KG1 (cell line): Measurements from ENCODE around the gene MYOF.
"Not testable (repeated sequence)": the region's sequence is repeated elsewhere in the genome, so short reads cannot be mapped to it uniquely, and the experiment has no call there.

Source experiments
- DNase-seq: peaks from one replicate; lab custom pipeline; 2025; lab: John Stamatoyannopoulos, UW

MYOF gene

DNA sequence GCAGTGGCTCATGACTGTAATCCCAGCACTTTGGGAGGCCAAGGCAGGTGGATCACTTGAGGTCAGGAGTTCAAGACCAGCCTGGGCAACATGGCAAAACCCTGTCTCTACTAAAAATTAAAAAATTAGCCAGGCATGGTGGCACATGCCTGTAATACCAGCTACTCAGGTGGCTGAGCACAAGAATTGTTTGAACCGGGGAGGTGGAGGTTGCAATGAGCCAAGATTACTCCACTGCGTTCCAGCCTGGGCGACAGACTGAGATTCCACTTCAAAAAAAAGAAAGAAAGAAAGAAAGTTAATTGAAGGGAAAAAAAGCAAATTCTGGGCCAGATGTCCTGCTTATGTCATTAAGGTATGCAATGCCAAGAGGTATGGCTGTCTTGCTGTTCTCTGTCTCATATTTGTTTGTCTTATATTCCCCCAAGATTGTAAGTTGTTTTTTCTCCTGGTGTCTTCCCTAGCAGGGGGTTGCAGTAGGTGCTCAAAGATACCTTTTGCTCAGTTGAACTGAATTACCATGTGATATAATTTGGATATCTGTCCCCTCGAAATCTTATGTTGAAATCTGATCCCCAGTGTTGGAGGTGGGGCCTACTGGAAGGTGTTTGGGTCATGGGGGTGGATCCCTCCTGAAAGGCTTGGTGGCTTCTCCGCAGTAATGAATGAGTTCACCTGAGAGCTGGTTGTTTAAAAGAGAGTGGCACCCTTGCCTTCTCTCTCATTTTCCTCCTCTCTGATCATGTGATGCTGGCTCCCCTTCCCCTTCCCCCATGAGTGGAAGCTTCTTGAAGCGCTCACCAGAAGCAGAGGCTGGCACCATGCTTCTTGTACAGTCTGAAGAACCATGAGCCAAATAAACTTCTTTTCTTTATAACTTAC lies 60.9 kb downstream of the MYOF start:
- DNase-seq, result no peak

DNA sequence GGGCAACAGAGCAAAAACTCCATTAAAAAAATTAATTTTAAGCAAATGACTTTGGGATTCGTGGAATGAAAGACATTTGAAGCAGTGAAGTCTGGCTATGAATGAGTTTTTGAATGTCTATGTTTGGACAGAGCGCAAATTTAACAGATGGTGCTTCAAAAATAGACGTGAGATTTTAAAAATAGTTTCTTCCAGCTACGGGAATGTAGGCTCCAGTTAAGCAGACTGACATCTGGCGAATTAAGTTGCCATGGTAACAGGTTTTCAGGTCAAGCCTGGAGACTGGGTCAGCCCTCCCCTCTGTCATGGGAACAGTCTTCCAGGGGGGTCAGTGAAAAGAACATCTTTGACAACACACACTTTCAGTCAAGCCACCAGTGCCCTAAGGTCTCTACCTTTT lies 62.0 kb downstream of the MYOF start:
- no peak for DNase-seq

DNA sequence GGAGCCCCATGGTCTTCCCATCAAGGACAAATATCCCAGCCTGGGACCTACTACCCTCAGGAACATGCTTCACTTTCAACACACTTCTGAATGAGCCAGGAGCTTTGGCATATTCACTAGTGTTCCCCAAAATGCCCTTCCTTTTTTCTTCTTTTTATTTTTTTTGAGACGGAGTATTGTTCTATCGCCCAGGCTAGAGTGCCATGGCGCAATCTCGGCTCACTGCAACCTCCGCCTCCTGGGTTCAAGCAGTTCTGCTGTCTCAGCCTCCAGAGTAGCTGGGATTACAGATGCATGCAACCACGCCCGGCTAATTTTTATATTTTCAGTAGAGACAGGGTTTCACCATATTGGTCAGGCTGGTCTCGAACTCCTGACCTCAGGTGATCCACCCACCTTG lies 63.1 kb downstream of the MYOF start:
- DNase-seq, result not testable (repeated sequence)

DNA sequence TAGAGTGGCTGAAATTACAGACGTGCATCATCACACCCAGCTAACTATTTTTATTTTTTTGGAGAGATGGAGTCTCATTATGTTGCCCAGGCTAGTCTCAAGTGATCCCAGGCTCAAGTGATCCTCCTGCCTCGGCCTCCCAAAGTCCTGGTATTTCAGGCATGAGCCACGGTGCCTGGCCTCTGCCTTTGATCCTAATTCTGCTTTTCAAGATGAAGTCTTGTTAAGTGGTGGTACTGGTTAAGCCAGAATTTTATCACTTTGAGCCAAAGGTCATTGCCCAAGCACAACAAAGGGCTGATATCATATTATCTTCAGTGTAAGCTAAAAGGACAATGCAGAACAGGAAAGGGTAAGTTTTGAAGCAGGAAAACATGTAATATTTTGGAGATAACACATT lies 64.2 kb downstream of the MYOF start:
- DNase-seq, result no peak

DNA sequence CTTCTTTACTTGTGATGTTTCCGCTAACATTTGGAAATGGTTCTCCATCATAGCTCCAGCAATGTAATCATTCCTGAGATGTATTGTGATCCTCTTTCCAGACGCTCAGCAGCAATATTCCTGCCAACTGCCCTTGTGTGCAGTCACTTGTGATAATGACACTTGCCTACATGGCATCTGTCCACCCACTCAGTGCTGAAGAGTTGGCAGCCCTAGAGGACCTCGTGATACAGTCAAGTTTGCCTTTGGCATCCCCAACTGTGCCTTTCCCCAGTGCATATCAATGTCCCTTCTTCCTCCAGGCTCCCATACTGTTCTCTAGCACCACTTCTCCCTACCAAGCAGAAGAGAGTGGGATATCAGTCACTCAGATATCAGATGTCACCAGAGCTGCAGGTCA lies 64.9 kb downstream of the MYOF start:
- no peak for DNase-seq

DNA sequence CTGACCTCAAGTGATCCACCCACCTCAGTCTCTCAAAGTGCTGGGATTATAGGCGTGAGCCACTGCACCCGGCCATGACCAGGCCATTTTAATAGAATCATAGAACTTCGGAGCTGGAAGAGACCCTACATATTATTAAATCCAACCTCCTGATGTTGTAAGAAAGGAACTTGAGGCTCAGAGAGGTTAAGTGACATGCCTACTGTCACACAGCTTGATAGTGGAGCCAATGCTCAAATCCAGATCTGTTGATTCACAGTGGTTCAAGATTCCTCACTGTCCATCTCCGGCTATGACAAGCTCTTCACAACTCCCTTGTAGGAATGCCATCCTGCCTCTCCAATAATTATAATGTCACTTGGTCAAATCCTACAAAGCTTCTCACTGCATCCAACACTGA lies 65.3 kb downstream of the MYOF start:
- no peak for DNase-seq

DNA sequence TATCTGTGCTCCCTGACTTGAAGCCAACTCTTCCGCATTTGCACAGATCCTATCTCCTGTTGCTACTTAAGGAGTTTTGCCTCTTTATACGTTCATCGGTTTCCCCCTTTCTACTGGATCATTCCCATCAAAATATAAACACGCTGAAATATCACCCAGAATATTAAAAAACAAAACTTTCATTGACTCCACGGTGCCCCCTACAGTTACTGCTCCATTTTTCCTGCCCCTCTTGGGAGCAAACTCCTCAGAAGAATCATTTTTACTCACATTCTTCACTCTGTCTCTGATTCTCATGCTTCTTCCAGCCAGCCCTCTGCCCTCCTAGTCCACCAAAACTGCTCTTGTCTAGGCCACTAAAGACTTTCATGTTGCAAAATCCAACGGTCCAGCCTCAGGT lies 66.4 kb downstream of the MYOF start:
- no peak for DNase-seq

DNA sequence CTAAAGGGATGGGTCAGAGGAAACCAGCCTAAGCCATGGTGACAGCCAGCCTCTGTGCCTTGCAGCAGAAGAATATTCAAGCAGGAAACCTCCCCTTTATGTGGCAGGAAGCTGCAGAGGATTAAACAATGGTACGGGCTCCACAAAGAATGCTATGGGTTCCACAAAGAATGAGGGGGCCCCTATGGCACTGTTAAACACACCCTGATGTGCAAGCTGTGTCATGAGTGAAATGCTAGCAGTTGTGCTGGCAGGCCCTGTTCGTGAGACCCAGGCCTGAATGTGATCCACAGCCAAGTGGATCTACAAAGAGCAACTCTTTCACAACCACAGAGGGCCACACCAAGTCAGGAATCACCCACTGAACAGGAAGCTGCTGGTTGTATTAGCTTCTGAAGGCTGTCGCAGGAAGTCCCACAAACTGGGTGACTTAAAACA lies 68.9 kb downstream of the MYOF start:
- peak; percentile 94 for DNase-seq

DNA sequence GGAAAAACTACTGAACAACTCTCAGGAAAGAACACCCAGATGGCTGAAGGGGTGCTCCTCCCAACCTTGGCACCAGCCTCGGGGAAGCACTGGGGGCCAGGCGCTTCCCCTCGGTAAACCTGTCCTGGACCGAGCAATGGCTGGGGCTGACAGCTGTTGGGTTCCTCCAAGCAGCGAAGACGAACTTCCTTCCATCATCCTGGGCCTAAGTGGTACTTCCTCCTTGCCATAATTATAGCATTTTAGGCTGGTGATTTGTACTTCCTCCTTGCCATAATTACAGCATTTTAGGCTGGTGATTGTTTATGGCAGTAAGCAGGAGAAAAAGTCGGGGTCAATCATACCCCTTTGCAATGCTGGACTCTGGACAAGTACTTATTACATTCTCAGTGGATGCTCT lies 69.3 kb downstream of the MYOF start:
- no peak for DNase-seq

DNA sequence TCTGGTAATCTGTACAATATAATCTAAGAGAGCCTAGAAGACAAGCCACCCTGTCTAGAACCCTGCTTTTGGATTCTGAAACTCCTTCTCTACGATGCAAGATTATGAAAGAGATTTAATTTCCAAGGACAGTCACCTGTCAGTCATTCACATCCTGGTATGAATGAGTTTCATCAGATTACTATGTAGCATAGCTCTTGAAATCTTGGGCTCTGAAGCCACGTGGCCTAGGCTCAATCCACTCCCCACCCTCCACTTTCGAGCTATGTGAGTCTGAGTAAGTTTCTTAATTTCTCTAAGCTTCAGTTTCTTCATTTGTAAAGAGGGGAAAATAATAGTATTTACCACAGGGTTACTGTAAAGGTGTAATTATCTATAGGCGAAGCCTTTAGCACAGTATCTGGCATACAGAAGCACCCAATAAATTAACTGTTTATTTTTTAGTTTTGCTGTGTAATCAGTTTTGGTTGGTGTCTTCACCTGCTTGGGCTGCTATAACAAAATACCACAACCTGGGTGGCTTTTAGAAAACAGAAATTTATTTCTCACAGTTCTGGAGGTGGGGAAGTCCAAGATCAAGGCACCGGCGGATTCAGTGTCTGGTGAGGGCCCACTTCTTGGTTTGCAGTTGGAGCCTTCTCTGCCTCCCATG lies 71.3 kb downstream of the MYOF start:
- no peak for DNase-seq

DNA sequence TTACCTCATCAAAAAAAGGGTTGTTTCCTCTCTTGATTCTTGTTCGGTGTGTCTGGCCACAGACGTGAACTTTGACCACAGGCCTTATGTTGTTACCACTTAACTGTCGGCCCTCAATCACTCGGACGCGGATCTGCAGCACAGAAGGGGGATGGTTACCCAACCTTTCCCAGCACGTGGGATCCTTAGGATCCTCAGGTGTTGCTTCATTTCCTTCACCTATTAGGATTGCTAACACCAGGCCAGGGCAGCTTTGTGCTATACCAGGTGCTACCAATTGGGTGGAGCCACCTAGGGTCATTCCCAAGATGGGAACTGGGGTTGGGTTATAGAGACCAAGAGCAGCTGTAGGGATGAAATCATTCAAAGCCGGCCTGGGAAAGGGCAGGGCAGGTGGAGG lies 73.4 kb downstream of the MYOF start:
- DNase-seq, result no peak

DNA sequence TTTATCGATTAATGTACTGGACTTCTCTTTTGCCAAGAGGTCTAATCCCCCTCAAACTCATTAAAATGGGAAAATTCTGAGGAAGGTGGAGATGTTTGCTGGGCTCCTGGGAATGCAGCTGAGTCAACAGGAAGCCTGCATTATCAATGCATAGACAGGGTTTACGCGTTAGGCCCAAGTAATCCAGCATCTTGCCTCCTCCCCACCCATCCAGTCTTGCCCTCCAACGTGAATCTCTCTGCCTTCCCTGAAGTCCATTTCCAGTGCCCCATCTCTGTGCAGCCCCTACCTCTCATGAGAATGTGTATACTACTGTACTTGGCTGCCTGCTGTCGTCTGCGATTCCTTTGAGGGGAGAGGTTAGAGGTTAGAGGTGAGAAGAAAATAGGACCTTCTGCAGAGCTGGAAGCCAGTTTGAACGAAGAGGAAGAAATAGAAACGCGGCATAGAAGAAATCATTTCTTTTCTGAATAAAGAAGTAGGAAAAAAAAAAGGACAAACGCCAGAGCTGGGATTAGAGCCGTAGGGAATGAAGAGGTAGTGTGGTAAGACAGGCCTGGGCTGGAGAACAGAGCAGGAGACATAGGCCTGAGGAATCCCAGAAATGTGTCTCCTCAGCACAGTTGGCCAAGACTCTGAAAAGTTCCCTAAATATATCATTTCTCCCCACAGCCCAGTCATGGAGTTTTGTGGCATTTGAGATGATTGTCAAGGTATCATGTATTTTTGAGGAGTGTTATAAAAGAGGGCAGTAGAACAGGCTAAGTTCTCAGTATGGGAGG lies 75.6 kb downstream of the MYOF start:
- DNase-seq, result no peak

DNA sequence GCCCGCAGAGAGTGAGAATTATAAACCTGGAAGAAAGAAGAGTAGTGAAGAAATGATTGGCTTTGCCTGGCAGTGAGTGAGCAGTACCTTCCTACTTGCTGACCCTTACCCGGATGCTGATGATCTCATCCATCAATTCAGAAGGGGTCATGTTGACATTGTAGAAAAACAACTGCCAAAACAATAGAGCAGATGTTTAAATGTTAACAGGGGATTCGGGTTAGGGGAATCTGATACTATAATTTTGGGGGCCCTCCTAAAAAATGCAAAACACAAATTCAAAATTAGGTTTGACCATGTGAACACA lies 78.1 kb downstream of the MYOF start:
- no peak for DNase-seq

DNA sequence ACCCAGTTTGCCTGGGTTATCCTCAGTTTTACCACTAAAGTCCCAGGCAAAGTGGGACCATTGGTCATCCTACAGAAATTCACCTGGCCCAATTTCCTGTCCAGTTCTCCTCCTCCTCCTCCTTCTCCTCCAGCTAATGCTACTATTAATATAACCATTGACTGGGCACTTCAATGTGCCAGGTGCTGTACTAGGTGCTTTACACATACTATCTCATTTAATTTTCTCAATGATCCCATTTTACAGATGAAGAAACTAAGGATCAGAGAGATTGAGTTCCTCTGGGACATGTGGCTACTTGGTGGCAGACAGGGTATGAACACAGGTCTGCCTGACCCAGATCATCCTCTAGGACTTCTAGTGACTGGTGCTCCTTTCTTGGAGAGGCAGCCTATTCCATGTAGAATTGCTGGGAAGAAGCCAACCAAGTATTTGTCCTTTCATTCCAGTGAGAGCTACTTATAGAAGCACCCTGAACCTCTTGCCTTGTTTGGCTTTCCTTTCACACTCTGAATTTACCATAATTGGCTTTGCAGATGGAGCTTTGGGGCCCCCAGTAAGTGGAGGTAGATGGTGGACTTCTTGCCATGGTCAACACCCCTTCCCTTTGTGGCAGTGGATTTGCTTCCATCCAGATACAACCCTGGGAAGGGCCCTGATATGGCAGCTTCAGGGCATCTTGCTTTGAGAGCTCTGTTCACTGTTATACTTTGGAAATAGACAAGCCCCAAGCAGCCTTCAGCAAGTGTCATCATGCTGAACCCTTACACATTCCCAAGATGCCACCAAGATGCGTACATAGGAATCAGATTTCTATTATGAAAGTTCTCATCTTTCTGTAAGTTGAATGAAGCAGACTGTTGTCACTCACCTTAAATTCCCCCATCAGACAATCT lies 78.7 kb downstream of the MYOF start:
- no peak for DNase-seq

DNA sequence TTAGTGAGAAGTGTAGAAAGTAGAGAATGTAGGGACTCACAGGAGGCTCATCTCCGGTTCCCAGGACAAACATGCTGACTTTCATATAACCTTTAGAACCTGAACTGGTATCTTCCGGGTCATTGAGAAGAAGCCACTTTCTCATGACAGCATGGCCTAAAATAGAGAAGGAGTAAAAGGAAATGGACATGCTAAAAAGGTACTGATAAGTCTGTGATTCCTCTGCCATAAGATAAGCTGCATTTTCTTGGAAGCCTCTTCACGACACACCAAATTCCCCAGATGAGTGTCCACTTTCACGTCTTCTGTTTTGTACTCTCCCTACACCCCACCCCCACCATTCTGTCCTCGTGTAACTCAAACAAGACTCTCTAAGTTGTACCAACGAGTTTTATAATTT lies 79.9 kb downstream of the MYOF start:
- DNase-seq, result no peak

DNA sequence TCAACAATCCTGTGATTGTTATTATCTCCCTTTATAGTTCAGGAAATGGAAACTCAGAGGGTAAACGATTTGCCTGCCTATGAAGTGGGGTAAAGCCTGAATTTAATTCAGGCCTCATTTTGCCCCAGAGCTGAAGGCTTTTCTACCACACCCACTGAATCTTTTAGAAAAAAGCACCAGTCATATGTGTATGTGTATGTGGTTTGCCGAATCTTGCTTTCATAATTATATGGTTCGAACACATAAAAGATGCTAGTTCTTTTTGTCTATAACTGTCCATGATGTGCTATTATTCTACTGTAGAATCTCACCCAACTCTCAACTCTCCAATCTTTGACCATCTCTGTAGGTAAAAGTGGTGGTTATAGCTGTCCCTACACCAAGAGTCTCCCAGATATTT lies 83.6 kb downstream of the MYOF start:
- DNase-seq, result no peak

DNA sequence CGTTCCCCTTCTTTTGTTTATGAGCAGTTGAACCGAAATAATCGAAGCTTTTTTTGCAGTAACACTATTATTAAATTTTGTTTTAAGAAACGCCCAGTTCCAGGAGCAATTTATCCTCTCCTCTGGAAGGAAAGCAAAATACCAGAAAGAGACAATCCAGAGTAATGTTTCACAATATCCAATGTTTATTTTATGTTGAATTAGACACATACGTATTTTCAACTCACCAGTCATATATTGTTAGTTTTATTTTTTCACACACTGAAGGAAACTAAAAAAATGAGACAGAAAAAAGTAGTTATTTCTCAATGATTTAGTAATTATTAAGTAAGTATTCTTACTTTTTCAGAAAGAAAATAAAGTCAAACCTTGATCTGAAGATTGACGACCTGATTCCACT lies 85.1 kb downstream of the MYOF start:
- no peak for DNase-seq

DNA sequence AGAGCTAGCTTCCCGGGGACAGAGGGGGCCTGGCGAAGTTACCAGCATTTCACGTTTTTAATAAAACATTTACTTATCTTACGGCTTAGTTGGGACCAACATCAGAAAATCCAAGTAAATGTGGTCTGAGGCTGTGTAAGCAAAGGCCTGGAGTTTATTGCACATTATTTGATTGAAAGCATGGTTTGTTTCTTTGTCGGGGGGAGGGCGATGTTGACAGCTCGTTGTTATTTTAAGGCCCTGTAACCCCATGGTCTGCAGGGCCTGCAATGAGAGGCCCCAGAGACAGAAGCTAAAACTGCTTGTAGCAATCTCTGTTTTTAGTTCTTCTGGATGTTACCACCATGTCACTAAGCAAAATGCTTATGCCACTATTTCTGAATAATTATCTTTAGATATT lies 88.9 kb downstream of the MYOF start:
- DNase-seq, result no peak

DNA sequence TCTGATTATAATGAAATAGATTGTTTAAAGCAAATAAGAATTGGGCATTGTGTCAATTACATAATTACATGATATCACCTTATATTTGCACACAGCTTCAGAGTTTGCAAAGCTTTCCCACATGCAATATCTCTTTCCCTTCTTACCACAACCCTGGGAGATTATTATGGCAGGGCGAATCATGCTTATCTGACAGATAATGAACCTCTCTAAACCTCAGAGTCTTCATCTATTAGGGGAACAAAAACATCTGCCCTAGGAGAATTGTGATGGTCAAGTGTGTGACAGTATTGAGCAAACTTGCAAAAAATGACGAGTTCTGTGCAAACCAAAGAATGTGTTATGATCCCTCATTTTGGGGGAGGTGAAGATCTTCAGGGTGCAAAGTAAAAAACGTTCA lies 90.0 kb downstream of the MYOF start:
- DNase-seq, result no peak

DNA sequence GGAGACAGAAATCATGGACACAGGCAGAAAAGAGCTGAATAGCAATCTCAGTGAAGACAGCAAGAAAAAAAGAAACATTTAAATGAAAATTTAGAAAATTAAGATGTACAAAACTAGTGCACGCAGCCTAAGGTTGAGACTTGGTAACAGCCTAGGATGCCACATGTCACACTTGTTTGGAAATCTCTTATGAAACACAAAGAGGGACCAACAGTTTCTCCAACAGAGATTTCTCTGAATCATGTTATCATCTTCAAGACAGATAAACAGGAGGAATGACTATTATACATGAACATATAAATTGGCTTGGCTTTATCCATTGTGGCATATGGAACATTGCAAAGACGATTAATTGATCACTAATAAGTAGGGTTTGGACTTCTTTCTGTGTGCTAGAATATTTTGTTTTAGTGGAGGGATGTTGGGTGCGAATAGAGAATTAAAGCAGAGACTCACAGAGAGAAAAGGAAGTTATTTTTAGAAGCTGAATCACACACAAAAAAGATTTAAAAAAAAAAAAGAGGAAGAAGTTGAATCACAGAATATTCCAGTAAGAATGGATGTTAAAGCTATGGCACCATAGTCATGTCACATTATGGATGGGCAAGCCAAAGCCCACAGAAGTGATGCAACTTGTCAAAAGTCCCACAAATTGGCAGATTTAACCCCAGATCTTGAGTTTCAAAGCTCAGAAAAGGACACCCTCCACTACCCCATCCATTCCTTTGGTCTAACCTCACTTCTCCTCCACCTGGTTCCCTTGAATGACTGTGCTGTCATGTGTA lies 91.6 kb downstream of the MYOF start:
- no peak for DNase-seq

DNA sequence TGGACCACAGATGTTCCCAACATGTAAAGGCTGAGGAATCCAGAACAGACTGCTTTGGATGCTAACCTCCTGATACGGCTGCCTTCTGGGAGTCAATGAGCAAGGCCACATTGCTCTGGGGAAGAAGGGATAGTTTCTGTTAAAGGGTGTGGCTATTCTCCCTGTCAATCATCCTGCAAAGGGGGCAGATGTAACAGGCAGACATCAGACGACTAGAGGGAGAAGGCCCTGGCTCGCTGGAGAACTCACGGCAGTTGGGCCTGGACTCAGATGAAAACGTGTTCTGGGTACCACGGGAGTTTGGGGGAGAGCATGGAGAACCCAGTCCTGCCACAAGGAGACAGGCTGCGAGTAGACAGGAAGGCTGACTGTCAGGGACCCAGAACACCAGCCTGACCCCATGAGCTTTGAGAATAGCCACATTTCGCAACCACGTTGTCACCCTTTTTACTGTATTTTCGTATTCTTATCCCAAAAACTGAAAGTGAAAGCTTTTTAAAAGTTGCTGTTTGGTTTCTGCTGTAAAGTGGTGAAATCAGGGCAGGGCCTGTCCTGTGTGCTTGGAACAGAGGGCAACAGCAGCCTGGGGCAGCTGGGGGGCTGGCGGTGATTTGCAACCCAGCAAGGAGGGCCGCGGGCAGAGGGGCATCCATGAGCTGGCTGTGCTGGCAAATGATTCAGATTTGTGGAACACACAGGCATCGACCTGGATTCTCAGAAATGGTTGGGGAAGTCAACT lies 95.3 kb downstream of the MYOF start:
- DNase-seq, result no peak
